GM12873 (cell line): ENCODE data around the gene CLECL1.

Experiments used
- CTCF ChIP-seq: IDR thresholded peaks from 2 replicates; pipeline ENCODE4 v1.5.1; 2012; ENCODE audit warnings: low read depth, mild to moderate bottlenecking, moderate library complexity, low read length, control low read depth; ENCODE audit not compliant: insufficient read depth; ENCODE audit errors: missing control alignments

The CLECL1 gene

GRCh38 chr12:9729082-9729481, 3.8 kb downstream of the CLECL1 start:
- no peak for TF ChIP-seq CTCF

- no peak for TF ChIP-seq CTCF
Observed at GRCh38 chr12:9727813-9728212, 5.1 kb downstream of the CLECL1 start.

- TF ChIP-seq CTCF = no peak
Observed at GRCh38 chr12:9725213-9725870, 7.6 kb downstream of the CLECL1 start.

- TF ChIP-seq CTCF = no peak
Observed at GRCh38 chr12:9724023-9724422, 8.9 kb downstream of the CLECL1 start.

GRCh38 chr12:9721394-9722092, 11.4 kb downstream of the CLECL1 start:
- no peak for TF ChIP-seq CTCF

- no peak for TF ChIP-seq CTCF
Observed at GRCh38 chr12:9719790-9720189, 13.1 kb downstream of the CLECL1 start.

GRCh38 chr12:9718968-9719367, 13.9 kb downstream of the CLECL1 start:
- TF ChIP-seq CTCF = no peak
